ENCODE measurements around the gene ALDOC.

DNA sequence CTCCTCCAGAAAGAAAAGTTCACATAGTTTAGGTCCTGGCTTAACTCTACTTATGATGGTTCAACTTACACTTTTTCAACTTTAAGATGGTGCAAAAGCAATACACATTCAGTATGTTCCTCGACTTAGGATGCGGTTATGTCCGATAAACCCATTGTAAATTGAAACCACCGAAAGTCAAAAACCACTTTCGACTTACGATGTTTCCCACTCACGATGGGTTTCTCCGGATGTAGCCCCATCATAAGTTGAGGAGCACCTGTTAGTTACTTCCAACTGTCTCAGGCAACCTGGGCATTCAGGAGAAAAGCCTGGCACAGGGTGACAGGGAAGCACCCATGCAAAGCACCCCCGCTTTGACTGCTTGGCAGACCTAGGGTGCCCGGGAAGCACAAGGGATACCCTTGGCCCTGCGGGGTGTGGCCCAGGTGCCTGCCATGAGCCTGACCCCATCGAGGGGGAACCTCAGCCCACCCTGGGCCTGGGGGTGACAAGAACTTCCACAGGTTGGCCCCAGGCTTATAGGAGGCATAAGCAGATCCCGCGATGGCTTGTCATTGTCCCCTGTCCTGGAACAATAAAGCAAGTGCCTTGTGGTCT is 38.3 kb downstream of the ALDOC start:
- no peak for TF ChIP-seq EZH2 (IDR thresholded peaks at IDR 0.05; ENCODE audit: low read length)
- TF ChIP-seq, protein P1, sequence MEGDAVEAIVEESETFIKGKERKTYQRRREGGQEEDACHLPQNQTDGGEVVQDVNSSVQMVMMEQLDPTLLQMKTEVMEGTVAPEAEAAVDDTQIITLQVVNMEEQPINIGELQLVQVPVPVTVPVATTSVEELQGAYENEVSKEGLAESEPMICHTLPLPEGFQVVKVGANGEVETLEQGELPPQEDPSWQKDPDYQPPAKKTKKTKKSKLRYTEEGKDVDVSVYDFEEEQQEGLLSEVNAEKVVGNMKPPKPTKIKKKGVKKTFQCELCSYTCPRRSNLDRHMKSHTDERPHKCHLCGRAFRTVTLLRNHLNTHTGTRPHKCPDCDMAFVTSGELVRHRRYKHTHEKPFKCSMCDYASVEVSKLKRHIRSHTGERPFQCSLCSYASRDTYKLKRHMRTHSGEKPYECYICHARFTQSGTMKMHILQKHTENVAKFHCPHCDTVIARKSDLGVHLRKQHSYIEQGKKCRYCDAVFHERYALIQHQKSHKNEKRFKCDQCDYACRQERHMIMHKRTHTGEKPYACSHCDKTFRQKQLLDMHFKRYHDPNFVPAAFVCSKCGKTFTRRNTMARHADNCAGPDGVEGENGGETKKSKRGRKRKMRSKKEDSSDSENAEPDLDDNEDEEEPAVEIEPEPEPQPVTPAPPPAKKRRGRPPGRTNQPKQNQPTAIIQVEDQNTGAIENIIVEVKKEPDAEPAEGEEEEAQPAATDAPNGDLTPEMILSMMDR (optimal IDR thresholded peaks at IDR 0.05 in 1 of 3, IDR thresholded peaks at IDR 0.05 in 1 of 3, conservative IDR thresholded peaks at IDR 0.05 in 1 of 3; ENCODE audit: extremely low read depth in 1 of 3, insufficient read depth in 2 of 3, low read length in 3 of 3), result no peak
